Right atrium auricular region (tissue), 2 donors: ENCODE results near the gene CXCL5. TPM values are rescaled to one million over a fixed set of nuclear protein-coding genes. Genes with fewer than 3 reads are reported as not detected.
A peak's percentile ranks its signal among the peaks of the same experiment; 100 is the strongest.

ENCODE experiments used
- DNase-seq: peaks from one replicate; pipeline ENCODE4 v3.0.0-alpha.2; 2019; ENCODE audit warnings: low spot score
- H3K27ac ChIP-seq, 2 donors: fragments of 200-600 bp; sonication (generic); 1 replicate in 1 of 2; 2 replicates in 1 of 2; pipeline ENCODE4 v1.5.1; 2016 to 2019
- H3K27me3 ChIP-seq, 2 donors: fragments of 200-600 bp; sonication (generic); one replicate each; pipeline versions ENCODE4 v1.5.1 to v1.6.0; 2017 to 2019
- H3K36me3 ChIP-seq: fragments of 200-600 bp; sonication (generic); one replicate; pipeline ENCODE4 v1.5.1; 2016
- H3K4me1 ChIP-seq, 2 donors: fragments of 200-600 bp; sonication (generic); one replicate each; pipeline versions ENCODE4 v1.5.1 to v1.6.0; 2017 to 2019
- H3K4me3 ChIP-seq, 2 donors: fragments of 200-600 bp; sonication (generic); 1 replicate in 1 of 2; 2 replicates in 1 of 2; pipeline ENCODE4 v1.5.1; 2017 to 2019; ENCODE audit warnings: mild to moderate bottlenecking in 1 of 2, moderate library complexity in 1 of 2
- H3K9me3 ChIP-seq, 2 donors: fragments of 200-600 bp; sonication (generic); one replicate each; pipeline ENCODE4 v1.5.1; 2019
- total RNA-seq, 2 donors: library from RNA; depleted of rRNA; stranded (reverse); fragments of >200 nt; gene quantifications; one replicate each; pipeline ENCODE4 v1.1.0, GENCODE V29; 2016
- TF ChIP-seq, protein P1 (sequence below), 2 donors: fragments of 200-600 bp; sonication (generic); IDR thresholded peaks; one replicate each; pipeline ENCODE4 v1.5.1; 2019; ENCODE audit warnings: antibody characterized with exemption in 2 of 2

CXCL5 gene
- total RNA-seq = not detected

DNA sequence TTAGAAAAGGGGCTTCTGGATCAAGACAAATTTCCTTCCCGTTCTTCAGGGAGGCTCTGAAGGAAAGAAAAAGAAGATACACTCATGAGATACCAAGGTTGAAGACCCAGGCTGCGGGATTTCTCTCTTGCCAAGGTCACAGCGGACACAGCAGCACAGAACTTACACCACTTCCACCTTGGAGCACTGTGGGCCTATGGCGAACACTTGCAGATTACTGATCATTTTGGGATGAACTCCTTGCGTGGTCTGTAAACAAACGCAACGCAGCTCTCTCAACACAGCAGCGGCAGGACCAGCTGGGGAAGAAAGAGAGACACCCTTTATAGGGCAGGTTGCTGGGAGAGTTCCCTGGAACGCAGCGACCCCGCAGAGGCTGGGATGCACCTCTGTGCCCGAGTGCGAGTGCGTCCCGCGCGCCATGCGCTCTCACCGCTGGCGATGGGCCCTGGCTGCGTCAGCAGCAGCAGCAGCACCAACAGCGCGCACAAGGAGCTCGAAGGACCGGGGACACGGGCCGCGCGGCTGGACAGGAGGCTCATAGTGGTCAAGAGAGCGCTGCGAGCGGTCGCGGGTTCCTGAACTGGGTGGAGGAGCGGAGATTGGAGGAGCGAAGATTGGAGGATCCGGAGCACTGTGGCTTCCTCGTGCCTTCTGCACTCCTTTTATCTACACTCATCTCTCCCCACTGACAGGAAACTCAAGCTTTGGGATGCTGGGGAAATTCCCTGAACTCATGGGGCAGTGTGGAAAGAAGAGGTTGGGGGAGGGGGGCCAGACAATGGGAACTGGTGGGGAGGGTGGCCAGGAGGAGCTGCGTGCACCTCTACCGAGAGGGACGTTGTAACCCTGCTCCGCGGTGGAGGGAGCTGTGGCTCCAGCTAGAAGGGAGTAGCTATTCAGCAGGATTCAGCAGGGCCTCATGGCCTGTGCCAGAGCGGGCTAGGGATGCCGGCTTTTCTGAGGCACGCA is at the start of gene CXCL5:
TSS of gene CXCL5 (minus strand) at position 638 of the 972 bp plus-strand sequence. CDS start at position 542, 96 bp downstream.
- Histone ChIP-seq H3K9me3 (no peaks in the 10 kb centered on the region), H3K27ac (no peak within 1 kb of the TSS), H3K4me3 (peak within 1 kb of the TSS in 1 of 2 donors; percentile 25), H3K27me3 (no peaks in the 10 kb centered on the region), H3K36me3 (no peaks in the 10 kb centered on the region), H3K4me1 (peaks cover 0 to 9% of the 10 kb centered on the region in 2 donors)
- TF ChIP-seq, protein P1, sequence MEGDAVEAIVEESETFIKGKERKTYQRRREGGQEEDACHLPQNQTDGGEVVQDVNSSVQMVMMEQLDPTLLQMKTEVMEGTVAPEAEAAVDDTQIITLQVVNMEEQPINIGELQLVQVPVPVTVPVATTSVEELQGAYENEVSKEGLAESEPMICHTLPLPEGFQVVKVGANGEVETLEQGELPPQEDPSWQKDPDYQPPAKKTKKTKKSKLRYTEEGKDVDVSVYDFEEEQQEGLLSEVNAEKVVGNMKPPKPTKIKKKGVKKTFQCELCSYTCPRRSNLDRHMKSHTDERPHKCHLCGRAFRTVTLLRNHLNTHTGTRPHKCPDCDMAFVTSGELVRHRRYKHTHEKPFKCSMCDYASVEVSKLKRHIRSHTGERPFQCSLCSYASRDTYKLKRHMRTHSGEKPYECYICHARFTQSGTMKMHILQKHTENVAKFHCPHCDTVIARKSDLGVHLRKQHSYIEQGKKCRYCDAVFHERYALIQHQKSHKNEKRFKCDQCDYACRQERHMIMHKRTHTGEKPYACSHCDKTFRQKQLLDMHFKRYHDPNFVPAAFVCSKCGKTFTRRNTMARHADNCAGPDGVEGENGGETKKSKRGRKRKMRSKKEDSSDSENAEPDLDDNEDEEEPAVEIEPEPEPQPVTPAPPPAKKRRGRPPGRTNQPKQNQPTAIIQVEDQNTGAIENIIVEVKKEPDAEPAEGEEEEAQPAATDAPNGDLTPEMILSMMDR (IDR thresholded peaks at IDR 0.05) = peak in 1 of 2 donors; percentile 10
- DNase-seq = peak; percentile 61

DNA sequence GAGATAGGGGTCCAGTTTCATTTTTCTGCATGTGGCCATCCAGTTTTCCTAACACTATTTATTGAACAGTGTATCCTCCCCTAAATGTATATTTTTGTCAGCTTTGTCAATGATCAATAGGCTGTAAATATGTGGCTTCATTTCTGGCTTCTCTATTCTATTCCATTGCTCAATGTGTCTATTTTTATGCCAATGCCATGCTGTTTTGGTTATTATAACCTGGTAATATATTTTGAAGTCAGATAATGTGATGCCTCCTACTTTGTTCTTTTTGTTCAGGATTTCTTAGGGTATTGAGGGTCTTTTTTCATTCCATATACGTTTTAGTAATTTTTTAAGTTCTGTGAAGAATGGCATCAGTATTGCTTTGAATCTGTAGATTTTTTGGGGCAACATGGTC is 48.7 kb upstream of the CXCL5 start:
- Histone ChIP-seq H3K27me3 (no peaks in the 10 kb centered on the region), H3K9me3 (peaks cover 0 to 27% of the 10 kb centered on the region in 2 donors), H3K36me3 (no peaks in the 10 kb centered on the region), H3K4me1 (no peaks in the 10 kb centered on the region), H3K4me3 (no peak overlapping the region), H3K27ac (no peak overlapping the region)
- TF ChIP-seq, protein P1 (IDR thresholded peaks at IDR 0.05) = no peak
- no peak for DNase-seq

DNA sequence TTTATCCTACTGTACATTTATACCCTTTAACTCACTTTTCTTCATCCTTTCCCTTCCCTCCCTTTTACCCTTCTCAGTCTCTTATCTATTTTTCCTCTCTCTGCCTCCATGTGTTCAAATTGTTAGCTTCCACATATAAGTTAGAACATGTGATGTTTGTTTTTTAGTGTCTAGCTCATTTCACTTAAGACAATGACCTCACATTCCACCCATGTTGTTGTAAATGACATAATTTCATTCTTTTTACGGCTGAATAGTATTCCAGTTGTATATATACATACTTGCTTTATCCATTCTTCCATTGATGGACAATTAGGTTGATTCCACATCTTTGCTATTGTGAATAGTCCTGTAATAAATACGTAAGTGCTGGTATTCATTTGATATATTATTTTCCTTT is 47.3 kb upstream of the CXCL5 start:
- Histone ChIP-seq H3K9me3 (peaks cover 0 to 18% of the 10 kb centered on the region in 2 donors), H3K4me3 (no peak overlapping the region), H3K36me3 (no peaks in the 10 kb centered on the region), H3K27ac (no peak overlapping the region), H3K27me3 (no peaks in the 10 kb centered on the region), H3K4me1 (no peaks in the 10 kb centered on the region)
- TF ChIP-seq, protein P1 (IDR thresholded peaks at IDR 0.05) = no peak
- DNase-seq = no peak

DNA sequence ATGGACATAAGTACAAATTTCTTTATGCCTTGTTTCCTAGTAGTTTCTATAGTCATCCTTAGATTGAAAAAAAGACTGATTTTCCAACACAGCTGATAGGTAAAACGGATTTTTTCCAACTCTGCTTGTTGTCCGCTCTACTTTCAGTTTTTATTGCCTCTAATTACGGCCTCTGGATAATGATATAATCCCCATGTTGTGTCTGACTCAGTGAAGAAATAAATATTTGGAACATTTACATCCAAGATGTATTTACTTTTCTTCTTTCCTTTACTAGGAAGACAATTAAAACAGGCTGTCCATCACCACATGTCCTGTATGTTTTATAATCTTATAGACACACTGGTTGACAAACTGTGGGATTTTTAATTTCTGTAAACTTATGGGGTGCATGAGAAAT is 46.8 kb upstream of the CXCL5 start:
- no peak for DNase-seq
- H3K36me3 ChIP-seq = no peaks in the 10 kb centered on the region
- H3K4me1 ChIP-seq = no peaks in the 10 kb centered on the region
- H3K9me3 ChIP-seq = peaks cover 0 to 18% of the 10 kb centered on the region in 2 donors
- no peaks in the 10 kb centered on the region for H3K27me3 ChIP-seq
- TF ChIP-seq, protein P1 (IDR thresholded peaks at IDR 0.05) = no peak
- H3K4me3 ChIP-seq = no peak overlapping the region
- H3K27ac ChIP-seq = no peak overlapping the region

DNA sequence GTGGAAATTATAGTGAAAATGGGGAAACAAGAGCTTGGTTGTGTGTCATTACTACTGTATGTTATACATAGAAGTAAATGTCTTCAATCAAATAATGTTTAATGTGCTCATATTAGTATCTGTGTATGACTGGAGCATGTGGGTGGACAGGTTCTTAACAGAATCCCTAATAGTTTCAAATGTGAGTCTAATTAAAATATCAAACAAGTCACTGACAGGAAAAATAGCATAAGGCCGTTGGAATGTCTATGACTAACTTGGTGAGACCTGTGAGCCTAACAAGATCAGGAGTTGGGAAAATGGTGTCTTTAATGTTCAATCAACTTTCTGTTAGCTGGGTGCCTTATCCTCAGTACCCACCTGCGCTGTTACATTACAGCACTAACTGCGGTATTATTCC is 46.2 kb upstream of the CXCL5 start:
- TF ChIP-seq, protein P1 (IDR thresholded peaks at IDR 0.05) = no peak
- Histone ChIP-seq H3K4me1 (no peaks in the 10 kb centered on the region), H3K27me3 (no peaks in the 10 kb centered on the region), H3K36me3 (no peaks in the 10 kb centered on the region), H3K27ac (no peak overlapping the region), H3K9me3 (peaks cover 0 to 18% of the 10 kb centered on the region in 2 donors), H3K4me3 (no peak overlapping the region)
- DNase-seq = no peak
